Measurements from ENCODE around the gene MCM10. TPM values are rescaled to one million over a fixed set of nuclear protein-coding genes. Genes with fewer than 3 reads are reported as not detected.

MCM10 gene
- total and polyA plus RNA-seq, 2 of the 8 experiments (the other 6 are each of a cell fraction or from before 2014, with no cell fraction given), result 9.8 to 60.3 TPM

- Histone ChIP-seq H3K18ac (ENCODE audit: extremely low read depth, low read length) (no peak overlapping the region), H2BK120ac (replicated peaks; ENCODE audit: low read depth, low read length) (no peak overlapping the region), H3K9me3 (ENCODE audit: insufficient read depth in 2 of 2, low read depth in 1 of 2, low read length in 1 of 2) (no peaks in the 10 kb centered on the region), H3K56ac (replicated peaks; ENCODE audit: insufficient read length, low read depth, low read length) (no peak overlapping the region), H4K5ac (ENCODE audit: insufficient read length, low read depth, low read length) (no peak overlapping the region), H3K14ac (ENCODE audit: insufficient read length) (no peak overlapping the region), H4K91ac (replicated peaks; ENCODE audit: insufficient read length, low read length) (no peak overlapping the region), H3K4me2 (ENCODE audit: insufficient read depth in 1 of 2, low read depth in 2 of 2, low read length in 2 of 2) (no peak overlapping the region), H3K4me1 (replicated peaks in 1 of 4; ENCODE audit: control insufficient read depth in 3 of 4, insufficient read depth in 4 of 4, low read length in 3 of 4) (no peaks in the 10 kb centered on the region), H4K8ac (ENCODE audit: extremely low read depth, insufficient read depth, low read length) (no peak overlapping the region), H3K79me1 (ENCODE audit: low read depth, low read length) (no peaks in the 10 kb centered on the region; the same call in 1 of the 2 replicates), H3K79me2 (ENCODE audit: control insufficient read depth in 1 of 2, insufficient read depth in 2 of 2, low read length in 2 of 2) (no peaks in the 10 kb centered on the region), H2BK12ac (ENCODE audit: low read depth, low read length) (no peak overlapping the region), H3K4me3 (ENCODE audit: extremely low read depth in 1 of 4, insufficient read depth in 2 of 4, low read depth in 3 of 4, low read length in 4 of 4) (no peak overlapping the region), H2BK5ac (ENCODE audit: low read depth, low read length) (no peak overlapping the region), H2BK20ac (ENCODE audit: low read length) (no peak overlapping the region), H2BK15ac (ENCODE audit: low read length) (no peak overlapping the region), H3K9ac (replicated peaks in 1 of 4; ENCODE audit: extremely low read depth in 1 of 4, low read depth in 3 of 4, low read length in 3 of 4) (no peak overlapping the region), H2AK5ac (ENCODE audit: low read depth, low read length) (no peak overlapping the region), H3K36me3 (ENCODE audit: control insufficient read depth in 2 of 4, insufficient read depth in 4 of 4, low read length in 3 of 4) (peaks cover 45 to 88% (median 79%) of the 10 kb centered on the region in 4 experiments), H3K4ac (replicated peaks; ENCODE audit: insufficient read length, low read depth, low read length) (no peak overlapping the region), H3K23me2 (ENCODE audit: low read depth, low read length) (no peaks in the 10 kb centered on the region), H2AFZ (ENCODE audit: low read length) (no peak overlapping the region), H3K27ac (ENCODE audit: low read depth, low read length) (no peak overlapping the region), H4K20me1 (replicated peaks in 1 of 2; ENCODE audit: control insufficient read depth in 1 of 2, insufficient read depth in 2 of 2, low read length in 2 of 2) (peaks cover 2 to 5% of the 10 kb centered on the region in 2 experiments), H3K23ac (ENCODE audit: insufficient read length) (no peak overlapping the region), H3K27me3 (replicated peaks in 1 of 4; ENCODE audit: control insufficient read depth in 3 of 4, extremely low read depth in 1 of 4, insufficient read depth in 3 of 4, low read length in 3 of 4) (no peaks in the 10 kb centered on the region)
- TF ChIP-seq TCF12 (IDR thresholded peaks at IDR 0.05; ENCODE audit: low read depth, low read length) (no peak), TEAD4 (IDR thresholded peaks at IDR 0.05; ENCODE audit: low read depth, low read length) (no peak), USF2 (IDR thresholded peaks at IDR 0.05; ENCODE audit: low read length) (no peak), POLR2AphosphoS5 (IDR thresholded peaks at IDR 0.05; ENCODE audit: low read depth, low read length) (no peak)
- 90% methylated on average over 5 of the region's 5 CpGs; no CpG with 5 or more reads in 1 of the 2 experiments for WGBS, 2 experiments (ENCODE audit: extremely low coverage in 1 of 2, insufficient coverage in 1 of 2, insufficient read length in 1 of 2, insufficient replicate concordance in 2 of 2, low coverage in 1 of 2, low lambda C conversion rate in 2 of 2, missing lambda C conversion rate in 1 of 2)
- CTCF ChIA-PET (ENCODE audit: partially characterized antibody), result interaction anchor here (0.7 to 1.6 kb wide), 3 partner anchors 9 to 35 kb away, joined by 3 to 5 read pairs (median 4); no protein-coding TSS in a partner anchor
- no peak for DNase-seq (ENCODE audit: low read depth in 1 of 2, low spot score in 2 of 2)
- POLR2A ChIA-PET (ENCODE audit: partially characterized antibody), result interaction anchor here (0.9 to 2.3 kb wide), 5 partner anchors 8 to 19 kb away, joined by 3 to 6 read pairs (median 4); no protein-coding TSS in a partner anchor
- FAIRE-seq, result no peak
Measured at GRCh38 chr10:13184730-13185514, 23.6 kb downstream of the MCM10 start.

Data from H1 (cell line).